Panc1 (cell line): ENCODE measurements around the gene STAB1. TPM values are rescaled to one million over a fixed set of nuclear protein-coding genes. Genes with fewer than 3 reads are reported as not detected.

Source experiments
- ATAC-seq: fragments of 200-7000 bp; cut with Tn5 transposase; 2 replicates; pipeline ENCODE4 v1.9.1; 2020; ENCODE audit warnings: mild to moderate bottlenecking, moderate library complexity
- BruUV-seq: library from RNA; stranded (reverse); fragments of 400-500 nt; replicated peaks from 2 replicates; lab custom pipeline; 2021; lab: Mats Ljungman, UMichigan
- CTCF ChIA-PET: fragments of 300-600 bp; sonication (Branson Sonifier 250); formaldehyde crosslinking; loops from one replicate; lab custom pipeline; 2022; ENCODE audit warnings: antibody characterized with exemption; lab: Charles Lee
- POLR2A ChIA-PET: fragments of 300-600 bp; sonication (Branson Sonifier 250); formaldehyde crosslinking; loops from one replicate; lab custom pipeline; 2022; ENCODE audit warnings: antibody characterized with exemption; lab: Charles Lee
- DNase-seq: peaks from one replicate; pipeline ENCODE4 v3.0.0-alpha.2; 2010; ENCODE audit warnings: low read depth, low spot score
- H3K27ac ChIP-seq: 2 replicates; pipeline ENCODE4 v1.5.1; 2011; ENCODE audit warnings: mild to moderate bottlenecking, low read length, inconsistent platforms
- H3K27me3 ChIP-seq: fragments of 200-500 bp; sonication (Bioruptor generic); 2 replicates; pipeline ENCODE4 v1.6.0; 2014; ENCODE audit warnings: low read length, inconsistent platforms; ENCODE audit not compliant: control insufficient read depth, insufficient read depth
- H3K36me3 ChIP-seq: fragments of 200-500 bp; sonication (Bioruptor generic); 2 replicates; pipeline ENCODE4 v1.5.1; 2014; ENCODE audit warnings: inconsistent platforms, mild to moderate bottlenecking, low read length, moderate library complexity; ENCODE audit not compliant: control insufficient read depth, insufficient read depth
- H3K4me1 ChIP-seq: 2 replicates; pipeline ENCODE4 v1.5.1; 2011; ENCODE audit warnings: inconsistent platforms, mild to moderate bottlenecking, low read length, moderate library complexity; ENCODE audit not compliant: control insufficient read depth, insufficient read depth
- H3K4me3 ChIP-seq, 2 experiments: 2 replicates each; pipeline ENCODE4 v1.5.1; 2011 to 2012; ENCODE audit warnings: low read depth in 2 of 2, low read length in 2 of 2, mild to moderate bottlenecking in 2 of 2, inconsistent platforms in 1 of 2, moderate library complexity in 1 of 2
- H3K9me3 ChIP-seq: fragments of 200-500 bp; sonication (Bioruptor generic); 2 replicates; pipeline ENCODE4 v1.5.1; 2014; ENCODE audit warnings: low read depth, mild to moderate bottlenecking, inconsistent platforms, low read length, moderate library complexity; ENCODE audit not compliant: control insufficient read depth, insufficient read depth
- CTCF ChIP-seq: fragments of 450-650 bp; IDR thresholded peaks from 2 replicates; pipeline ENCODE4 v1.5.1; 2017; ENCODE audit warnings: mild to moderate bottlenecking
- POLR2AphosphoS5 ChIP-seq: IDR thresholded peaks from 2 replicates; pipeline ENCODE4 v1.6.1; 2012; ENCODE audit warnings: mild to moderate bottlenecking, low read depth, low read length, moderate library complexity
- SIN3A ChIP-seq: IDR thresholded peaks from 2 replicates; pipeline ENCODE4 v1.6.1; 2012; ENCODE audit warnings: low read depth, mild to moderate bottlenecking, low read length, moderate library complexity, borderline replicate concordance; ENCODE audit not compliant: insufficient read depth
- TCF7L2 ChIP-seq: IDR thresholded peaks from 2 replicates; pipeline ENCODE4 v1.6.1; 2011; ENCODE audit warnings: mild to moderate bottlenecking, low read depth, low read length, inconsistent platforms
- in situ Hi-C: cut with HindIII; loops from 2 replicates; pipeline ENCODE4 v1.10.0; 2016; ENCODE audit warnings: low sequenced_read_pairs, low pct_unique_long_range_greater_than_20kb
- intact Hi-C: fragments of 100-400 bp; cut with micrococcal nuclease; formaldehyde crosslinking; loops from one replicate; pipeline ENCODE4 v1.10.0; 2022; ENCODE audit not compliant: unreplicated experiment
- total RNA-seq: library from RNA; stranded (reverse); gene quantifications from one replicate; pipeline ENCODE4 v1.2.1, GENCODE V29; 2021; ENCODE audit not compliant: unreplicated experiment
- TF ChIP-seq, protein P1 (sequence below), 2 experiments: IDR thresholded peaks; 2 replicates each; pipeline ENCODE4 v1.6.1; 2011 to 2012; ENCODE audit warnings: low read depth in 2 of 2, control low read depth in 1 of 2, low read length in 1 of 2, mild to moderate bottlenecking in 1 of 2, moderate library complexity in 1 of 2; ENCODE audit not compliant: insufficient read depth in 1 of 2

Gene STAB1
- total RNA-seq, 1 experiment from 2014 or later, result 0.39 TPM

DNA sequence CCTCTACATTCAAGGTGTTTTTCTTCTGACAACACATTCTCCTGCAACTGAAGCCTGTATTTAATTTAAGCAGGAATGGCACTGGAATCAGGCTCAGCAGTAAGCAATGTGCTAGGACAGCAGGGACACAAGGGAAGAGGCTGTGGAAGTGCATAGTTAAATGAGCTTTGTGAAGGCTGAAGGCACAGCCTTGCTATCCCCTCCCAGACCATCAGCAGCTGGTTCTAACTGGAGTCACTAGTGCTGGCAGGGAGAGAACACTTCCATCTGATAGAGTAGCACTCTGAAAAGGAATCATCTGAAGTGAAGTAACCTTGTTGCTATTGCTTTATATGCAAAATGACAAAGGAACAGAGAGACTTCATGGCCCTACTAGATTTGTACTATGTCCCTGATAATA, 56.0 kb downstream of the STAB1 start:
- BruUV-seq, result no TSS peak
- Histone ChIP-seq H3K4me1 (no peaks in the 10 kb centered on the region), H3K9me3 (no peaks in the 10 kb centered on the region), H3K27me3 (no peaks in the 10 kb centered on the region), H3K4me3 (no peak overlapping the region), H3K36me3 (peaks cover 8% of the 10 kb centered on the region; the same call in 1 of the 2 replicates), H3K27ac (no peak overlapping the region)
- POLR2A ChIA-PET, result no interaction called here
- TF ChIP-seq TCF7L2, result no peak
- TF ChIP-seq, protein P1, sequence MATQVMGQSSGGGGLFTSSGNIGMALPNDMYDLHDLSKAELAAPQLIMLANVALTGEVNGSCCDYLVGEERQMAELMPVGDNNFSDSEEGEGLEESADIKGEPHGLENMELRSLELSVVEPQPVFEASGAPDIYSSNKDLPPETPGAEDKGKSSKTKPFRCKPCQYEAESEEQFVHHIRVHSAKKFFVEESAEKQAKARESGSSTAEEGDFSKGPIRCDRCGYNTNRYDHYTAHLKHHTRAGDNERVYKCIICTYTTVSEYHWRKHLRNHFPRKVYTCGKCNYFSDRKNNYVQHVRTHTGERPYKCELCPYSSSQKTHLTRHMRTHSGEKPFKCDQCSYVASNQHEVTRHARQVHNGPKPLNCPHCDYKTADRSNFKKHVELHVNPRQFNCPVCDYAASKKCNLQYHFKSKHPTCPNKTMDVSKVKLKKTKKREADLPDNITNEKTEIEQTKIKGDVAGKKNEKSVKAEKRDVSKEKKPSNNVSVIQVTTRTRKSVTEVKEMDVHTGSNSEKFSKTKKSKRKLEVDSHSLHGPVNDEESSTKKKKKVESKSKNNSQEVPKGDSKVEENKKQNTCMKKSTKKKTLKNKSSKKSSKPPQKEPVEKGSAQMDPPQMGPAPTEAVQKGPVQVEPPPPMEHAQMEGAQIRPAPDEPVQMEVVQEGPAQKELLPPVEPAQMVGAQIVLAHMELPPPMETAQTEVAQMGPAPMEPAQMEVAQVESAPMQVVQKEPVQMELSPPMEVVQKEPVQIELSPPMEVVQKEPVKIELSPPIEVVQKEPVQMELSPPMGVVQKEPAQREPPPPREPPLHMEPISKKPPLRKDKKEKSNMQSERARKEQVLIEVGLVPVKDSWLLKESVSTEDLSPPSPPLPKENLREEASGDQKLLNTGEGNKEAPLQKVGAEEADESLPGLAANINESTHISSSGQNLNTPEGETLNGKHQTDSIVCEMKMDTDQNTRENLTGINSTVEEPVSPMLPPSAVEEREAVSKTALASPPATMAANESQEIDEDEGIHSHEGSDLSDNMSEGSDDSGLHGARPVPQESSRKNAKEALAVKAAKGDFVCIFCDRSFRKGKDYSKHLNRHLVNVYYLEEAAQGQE (IDR thresholded peaks at IDR 0.05; ENCODE audit: insufficient read depth in 1 of 2, low read depth in 2 of 2, low read length in 1 of 2), result no peak
- TF ChIP-seq POLR2AphosphoS5, result no peak
- no peak for TF ChIP-seq SIN3A
- TF ChIP-seq CTCF, result no peak
- intact Hi-C loops (no loop called here), in situ Hi-C loops (no loop called here)
- CTCF ChIA-PET, result no interaction called here
- DNase-seq, result no peak
- no peak for ATAC-seq

DNA sequence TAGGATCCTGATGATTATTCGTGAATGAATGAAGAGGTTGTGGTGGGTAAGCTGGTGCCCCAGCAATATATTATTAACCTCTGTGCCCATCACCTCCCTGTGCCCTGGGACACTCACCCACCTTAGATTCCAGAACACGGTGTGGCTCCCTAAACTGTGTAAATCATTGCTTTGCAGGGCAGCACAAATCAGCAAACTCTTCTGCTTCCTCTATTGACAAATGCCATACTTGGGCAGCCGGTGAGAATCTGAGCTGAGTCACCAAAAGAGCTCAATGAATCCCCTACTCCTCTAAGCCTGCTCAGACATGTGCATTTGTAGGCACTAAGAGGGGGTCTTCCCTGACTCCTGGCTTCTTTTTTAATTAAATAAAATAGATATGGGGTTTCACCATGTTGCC, 57.0 kb downstream of the STAB1 start:
- H3K4me3 ChIP-seq, result no peak overlapping the region
- no peak for TF ChIP-seq CTCF
- TF ChIP-seq, protein P1 (IDR thresholded peaks at IDR 0.05; ENCODE audit: insufficient read depth in 1 of 2, low read depth in 2 of 2, low read length in 1 of 2), result no peak
- TF ChIP-seq TCF7L2, result no peak
- TF ChIP-seq POLR2AphosphoS5, result no peak
- TF ChIP-seq SIN3A, result no peak
- H3K4me1 ChIP-seq, result no peaks in the 10 kb centered on the region
- intact Hi-C loops (no loop called here), in situ Hi-C loops (no loop called here)
- no TSS peak for BruUV-seq
- CTCF ChIA-PET, result no interaction called here
- no peaks in the 10 kb centered on the region for H3K9me3 ChIP-seq
- DNase-seq, result no peak
- ATAC-seq, result no peak; the same call in 1 of the 2 replicates
- POLR2A ChIA-PET, result no interaction called here
- H3K36me3 ChIP-seq, result peaks cover 3% of the 10 kb centered on the region; the same call in 1 of the 2 replicates
- H3K27ac ChIP-seq, result no peak overlapping the region
- no peaks in the 10 kb centered on the region for H3K27me3 ChIP-seq
